ELR (cell line): Measurements from ENCODE around the gene TH.

Experiments used
- DNase-seq: peaks from one replicate; pipeline ENCODE4 v3.0.0-alpha.2; 2015; ENCODE audit warnings: low read depth

TH gene

GRCh38 chr11:2208691-2209369 is 37.2 kb upstream of the TH start:
- peak; percentile 18 for DNase-seq

- no peak for DNase-seq
These were observed 36.4 kb upstream of the TH start for GRCh38 chr11:2207773-2208621.

- no peak for DNase-seq
These were observed 35.6 kb upstream of the TH start for GRCh38 chr11:2207212-2207611.

GRCh38 chr11:2205981-2206690 is 34.5 kb upstream of the TH start:
- no peak for DNase-seq

GRCh38 chr11:2205214-2205720 is 33.7 kb upstream of the TH start:
- no peak for DNase-seq

- no peak for DNase-seq
These were observed 33.0 kb upstream of the TH start for GRCh38 chr11:2204361-2205213.

- no peak for DNase-seq
These were observed 32.0 kb upstream of the TH start for GRCh38 chr11:2203440-2204259.

- no peak for DNase-seq
These were observed 31.4 kb upstream of the TH start for GRCh38 chr11:2202900-2203439.

- no peak for DNase-seq
These were observed 30.7 kb upstream of the TH start for GRCh38 chr11:2202071-2202899.

GRCh38 chr11:2201542-2201941 is 29.9 kb upstream of the TH start:
- no peak for DNase-seq

GRCh38 chr11:2200957-2201519 is 29.4 kb upstream of the TH start:
- DNase-seq = no peak

GRCh38 chr11:2200536-2200935 is 28.9 kb upstream of the TH start:
- DNase-seq = no peak

- DNase-seq = no peak
These were observed 28.1 kb upstream of the TH start for GRCh38 chr11:2199466-2200341.

GRCh38 chr11:2198621-2199365 is 27.2 kb upstream of the TH start:
- no peak for DNase-seq

GRCh38 chr11:2197771-2198520 is 26.3 kb upstream of the TH start:
- DNase-seq = no peak

GRCh38 chr11:2196970-2197770 is 25.6 kb upstream of the TH start:
- peak; percentile 76 for DNase-seq
